Psoas muscle (tissue), 8 donors: Measurements from ENCODE around the gene C1orf74. TPM values are rescaled to one million over a fixed set of nuclear protein-coding genes. Genes with fewer than 3 reads are reported as not detected.
A peak's percentile ranks its signal among the peaks of the same experiment; 100 is the strongest.

Experiments used
- ATAC-seq, 4 donors: fragments of 200-7000 bp; cut with Tn5 transposase; one replicate each; pipeline ENCODE4 v1.9.1; 2020; ENCODE audit warnings: moderate library complexity in 3 of 4, mild to moderate bottlenecking in 2 of 4
- DNase-seq, 2 donors: peaks; one replicate each; pipeline ENCODE4 v3.0.0-alpha.2; 2020
- H3K27ac ChIP-seq: fragments of 200-600 bp; one replicate; pipeline ENCODE4 v1.8.0; 2022
- H3K27me3 ChIP-seq, 3 donors: fragments of 200-600 bp in 1 of 3; one replicate each; pipeline versions ENCODE4 v1.6.1 to v1.8.0; 2013 to 2022; ENCODE audit warnings: low read length in 2 of 3, mild to moderate bottlenecking in 2 of 3, moderate library complexity in 1 of 3; ENCODE audit not compliant: insufficient read depth in 3 of 3
- H3K36me3 ChIP-seq, 2 donors: fragments of 200-600 bp in 1 of 2; one replicate each; pipeline versions ENCODE4 v1.6.1 to v1.8.0; 2013 to 2022; ENCODE audit warnings: low read depth in 1 of 2, mild to moderate bottlenecking in 1 of 2, moderate library complexity in 1 of 2; ENCODE audit not compliant: insufficient read depth in 1 of 2
- H3K4me1 ChIP-seq: fragments of 200-600 bp; one replicate; pipeline ENCODE4 v1.8.0; 2022
- H3K4me3 ChIP-seq: fragments of 200-600 bp; one replicate; pipeline ENCODE4 v1.8.0; 2022; ENCODE audit warnings: mild to moderate bottlenecking
- H3K9me3 ChIP-seq: fragments of 200-600 bp; one replicate; pipeline ENCODE4 v1.8.0; 2022
- CTCF ChIP-seq: fragments of 200-600 bp; IDR thresholded peaks from one replicate; pipeline ENCODE4 v1.8.0; 2022; ENCODE audit warnings: antibody characterized with exemption
- WGBS, 3 donors: extraction: QIAGEN DNeasy Blood & Tissue Kit; methylation state at CpG; one replicate each; pipeline versions ENCODE4 v1.1.6 to v1.1.7; 2013; 5-methylcytosine and 5-hydroxymethylcytosine counted together
- intact Hi-C, 2 donors: fragments of 100-400 bp; cut with DNase I; formaldehyde crosslinking; loops; one replicate each; pipeline versions ENCODE4 v1.11.0 to v1.14.2; 2022
- polyA plus RNA-seq, 3 donors: library from polyadenylated mRNA; stranded (reverse); fragments of 200-250 nt; gene quantifications; one replicate each; pipeline ENCODE4 v1.2.3, GENCODE V29; 2013
- total RNA-seq, 4 donors: library from RNA; stranded (reverse); fragmentation: NEBNext Ultra II Directional in 2 of 4; extraction: Animal tissue kit (Norgen Biotek cat#: 25700) in 2 of 4; gene quantifications; one replicate each; pipeline versions ENCODE4 v1.2.1 to v1.2.4, GENCODE V29; 2021 to 2023
- donor health status: healthy with polysubstance abuse.
- donor health status: DM: no; HTN: no; CAD: no; lungs with moderate emphysema.
- donor health status: Bipolar disorder and iron deficiency.
- donor health status: healthy.
- donor health status: DM: yes; HTN: yes; CAD: no.
- donor health status: DM: no; HTN: no; CAD: no.
- donor health status: DM: no; HTN: no; CAD: no.
- donor health status: DM: yes; HTN: yes; CAD: no.

C1orf74 gene
- total and polyA plus RNA-seq, 7 donors: 0.45 to 1.8 (median 1.2) TPM

GRCh38 chr1:209805341-209805781 is 21.0 kb upstream of the C1orf74 start:
- intact Hi-C loops: no loop called here
- H3K36me3 ChIP-seq: no peaks in the 10 kb centered on the region
- no peak overlapping the region for H3K27ac ChIP-seq
- peak overlapping the region; percentile 46 for H3K4me3 ChIP-seq
- no peaks in the 10 kb centered on the region for H3K4me1 ChIP-seq
- H3K27me3 ChIP-seq: peaks cover 0 to 21% (median 10%) of the 10 kb centered on the region in 3 donors
- no peak for DNase-seq
- WGBS, 3 donors: 38 to 43% (median 40%) methylated on average over 19 of the region's 19 CpGs
- TF ChIP-seq CTCF: no peak
- H3K9me3 ChIP-seq: no peaks in the 10 kb centered on the region
- no peak for ATAC-seq

- no peaks in the 10 kb centered on the region for H3K36me3 ChIP-seq
- no peaks in the 10 kb centered on the region for H3K4me1 ChIP-seq
- ATAC-seq (no peak), DNase-seq (no peak)
- intact Hi-C loops: no loop called here
- no peak overlapping the region for H3K4me3 ChIP-seq
- no peaks in the 10 kb centered on the region for H3K9me3 ChIP-seq
- 73 to 79% (median 76%) methylated on average over 1 of the region's 1 CpG for WGBS, 3 donors
- peaks cover 0 to 21% (median 11%) of the 10 kb centered on the region in 3 donors for H3K27me3 ChIP-seq
- no peak for TF ChIP-seq CTCF
- no peak overlapping the region for H3K27ac ChIP-seq
Measured at GRCh38 chr1:209803568-209803967, 19.2 kb upstream of the C1orf74 start.

- Histone ChIP-seq H3K27ac (no peak overlapping the region), H3K4me1 (no peaks in the 10 kb centered on the region), H3K4me3 (no peak overlapping the region), H3K27me3 (peaks cover 0 to 21% (median 11%) of the 10 kb centered on the region in 3 donors), H3K36me3 (no peaks in the 10 kb centered on the region), H3K9me3 (no peaks in the 10 kb centered on the region)
- ATAC-seq: no peak
- 85 to 92% (median 87%) methylated on average over 4 of the region's 4 CpGs for WGBS, 3 donors
- intact Hi-C loops: no loop called here
- TF ChIP-seq CTCF: no peak
- no peak for DNase-seq
Measured at GRCh38 chr1:209802780-209803152, 18.4 kb upstream of the C1orf74 start.

GRCh38 chr1:209802117-209802779 is 17.9 kb upstream of the C1orf74 start:
- no peak for DNase-seq
- H3K4me3 ChIP-seq: no peak overlapping the region
- WGBS, 3 donors: 84 to 89% (median 86%) methylated on average over 4 of the region's 4 CpGs
- no peaks in the 10 kb centered on the region for H3K4me1 ChIP-seq
- H3K9me3 ChIP-seq: no peaks in the 10 kb centered on the region
- H3K27ac ChIP-seq: no peak overlapping the region
- intact Hi-C loops: no loop called here
- peaks cover 0 to 21% (median 11%) of the 10 kb centered on the region in 3 donors for H3K27me3 ChIP-seq
- TF ChIP-seq CTCF: no peak
- H3K36me3 ChIP-seq: no peaks in the 10 kb centered on the region
- ATAC-seq: no peak
